Upper lobe of right lung (tissue), 1 donor: Measurements from ENCODE around the gene SAPCD1. TPM values are rescaled to one million over a fixed set of nuclear protein-coding genes. Genes with fewer than 3 reads are reported as not detected.

Experiments
- ATAC-seq: fragments of 200-7000 bp; cut with Tn5 transposase; one replicate; pipeline ENCODE4 v1.9.1; 2020; ENCODE audit warnings: mild to moderate bottlenecking, moderate library complexity
- DNase-seq: peaks from one replicate; pipeline ENCODE4 v3.0.0-alpha.2; 2020
- H3K27ac ChIP-seq: fragments of 200-600 bp; one replicate; pipeline ENCODE4 v1.8.0; 2022
- H3K27me3 ChIP-seq: fragments of 200-600 bp; one replicate; pipeline ENCODE4 v1.8.0; 2022; ENCODE audit warnings: mild to moderate bottlenecking
- H3K36me3 ChIP-seq: fragments of 200-600 bp; one replicate; pipeline ENCODE4 v1.8.0; 2022
- H3K4me1 ChIP-seq: fragments of 200-600 bp; one replicate; pipeline ENCODE4 v1.8.0; 2022
- H3K4me3 ChIP-seq: fragments of 200-600 bp; one replicate; pipeline ENCODE4 v1.8.0; 2022; ENCODE audit warnings: mild to moderate bottlenecking
- H3K9me3 ChIP-seq: fragments of 200-600 bp; one replicate; pipeline ENCODE4 v1.8.0; 2022
- CTCF ChIP-seq: fragments of 200-600 bp; IDR thresholded peaks from one replicate; pipeline ENCODE4 v1.8.0; 2022; ENCODE audit warnings: antibody characterized with exemption
- intact Hi-C: fragments of 100-400 bp; cut with DNase I; formaldehyde crosslinking; loops from one replicate; pipeline ENCODE4 v1.11.0; 2022
- total RNA-seq: library from RNA; stranded (reverse); fragmentation: NEBNext Ultra II Directional; extraction: Animal tissue kit (Norgen Biotek cat#: 25700); gene quantifications from one replicate; pipeline ENCODE4 v1.2.1, GENCODE V29; 2021
- donor health status: DM: no; HTN: yes; CAD: no; lungs with severe emphysema.

SAPCD1 gene
- total RNA-seq, 1 donor from 2014 or later: 2.6 TPM

DNA sequence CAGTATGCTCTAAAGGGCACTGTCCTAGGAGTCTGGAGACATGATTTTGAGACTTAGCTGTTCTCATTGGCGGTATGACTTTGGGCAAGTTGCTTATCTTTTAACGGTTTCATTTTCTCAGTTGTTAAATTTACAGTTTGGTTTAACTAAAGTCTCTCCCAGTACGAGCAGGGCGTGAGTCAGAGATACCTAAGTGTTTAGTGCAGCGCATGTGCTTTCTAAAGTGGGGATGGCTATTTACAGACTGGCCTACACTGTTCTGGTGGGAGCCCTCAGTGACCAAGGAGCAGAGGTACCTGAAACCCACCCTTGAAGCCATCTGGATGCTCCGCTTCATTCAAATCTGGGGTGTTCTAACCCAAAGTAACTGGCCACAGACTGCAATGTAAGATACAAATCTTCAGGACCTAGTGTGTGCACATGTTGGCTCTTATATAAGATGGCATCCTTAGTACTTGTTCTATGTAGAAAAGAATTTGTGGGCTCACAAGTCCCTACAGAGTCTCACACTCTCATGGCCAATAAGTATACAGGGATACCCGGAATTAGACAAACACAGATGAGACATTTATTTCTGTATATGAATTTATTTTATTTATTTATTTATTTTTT, 11.9 kb upstream of the SAPCD1 start:
- DNase-seq (no peak), ATAC-seq (no peak)
- H3K4me3 ChIP-seq: no peak overlapping the region
- no peak for TF ChIP-seq CTCF
- H3K27ac ChIP-seq: no peak overlapping the region
- H3K9me3 ChIP-seq: no peaks in the 10 kb centered on the region
- H3K4me1 ChIP-seq: no peaks in the 10 kb centered on the region
- no peaks in the 10 kb centered on the region for H3K27me3 ChIP-seq
- intact Hi-C loops: no loop called here
- no peaks in the 10 kb centered on the region for H3K36me3 ChIP-seq

DNA sequence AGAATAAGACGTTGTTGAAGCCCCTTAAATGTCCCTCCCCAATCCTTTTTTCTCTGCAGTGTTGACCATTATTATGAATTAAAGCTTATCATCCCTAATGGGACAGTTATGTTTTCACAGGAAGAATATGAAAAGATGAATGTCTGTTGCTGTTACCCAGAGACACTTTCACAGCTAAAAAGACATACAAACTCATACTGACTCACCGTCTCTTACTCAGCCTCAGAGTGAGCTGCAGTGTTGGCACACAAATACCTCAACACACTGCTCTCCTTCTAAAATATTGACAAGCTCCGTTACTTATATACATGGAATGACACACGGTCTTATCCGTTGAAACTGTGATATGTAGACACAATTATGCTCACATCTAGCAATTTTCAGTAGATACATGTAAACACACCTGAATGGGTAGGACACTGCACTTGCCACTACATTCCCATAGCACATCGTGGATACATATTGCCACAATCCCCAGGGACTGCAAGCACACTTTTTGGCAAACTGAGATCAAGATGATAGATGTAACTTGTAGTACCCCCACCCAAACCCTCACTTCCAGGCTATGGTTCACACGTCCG, 9.6 kb upstream of the SAPCD1 start:
- TF ChIP-seq CTCF: no peak
- H3K27ac ChIP-seq: no peak overlapping the region
- no peaks in the 10 kb centered on the region for H3K27me3 ChIP-seq
- H3K4me1 ChIP-seq: no peaks in the 10 kb centered on the region
- intact Hi-C loops: no loop called here
- no peaks in the 10 kb centered on the region for H3K36me3 ChIP-seq
- no peak overlapping the region for H3K4me3 ChIP-seq
- DNase-seq (no peak), ATAC-seq (no peak)
- H3K9me3 ChIP-seq: no peaks in the 10 kb centered on the region

GRCh38 chr6:31758281-31758680, 4.2 kb upstream of the SAPCD1 start:
- DNase-seq: no peak
- H3K9me3 ChIP-seq: no peaks in the 10 kb centered on the region
- ATAC-seq: no peak
- H3K36me3 ChIP-seq: no peaks in the 10 kb centered on the region
- no peaks in the 10 kb centered on the region for H3K27me3 ChIP-seq
- no peaks in the 10 kb centered on the region for H3K4me1 ChIP-seq
- TF ChIP-seq CTCF: no peak
- H3K27ac ChIP-seq: no peak overlapping the region
- intact Hi-C loops: no loop called here
- no peak overlapping the region for H3K4me3 ChIP-seq

GRCh38 chr6:31760790-31761189, 1.7 kb upstream of the SAPCD1 start:
- Histone ChIP-seq H3K4me3 (no peak overlapping the region), H3K27me3 (no peaks in the 10 kb centered on the region), H3K9me3 (no peaks in the 10 kb centered on the region), H3K36me3 (no peaks in the 10 kb centered on the region), H3K4me1 (no peaks in the 10 kb centered on the region), H3K27ac (no peak overlapping the region)
- no peak for TF ChIP-seq CTCF
- no peak for DNase-seq
- intact Hi-C loops: no loop called here
- ATAC-seq: no peak

GRCh38 chr6:31761343-31761742, 1.1 kb upstream of the SAPCD1 start:
- DNase-seq: no peak
- Histone ChIP-seq H3K4me3 (no peak overlapping the region), H3K4me1 (no peaks in the 10 kb centered on the region), H3K36me3 (no peaks in the 10 kb centered on the region), H3K27me3 (no peaks in the 10 kb centered on the region), H3K9me3 (no peaks in the 10 kb centered on the region), H3K27ac (no peak overlapping the region)
- ATAC-seq: no peak
- no peak for TF ChIP-seq CTCF
- intact Hi-C loops: no loop called here
